ENCODE measurements around the gene BCL2L15.

DNA sequence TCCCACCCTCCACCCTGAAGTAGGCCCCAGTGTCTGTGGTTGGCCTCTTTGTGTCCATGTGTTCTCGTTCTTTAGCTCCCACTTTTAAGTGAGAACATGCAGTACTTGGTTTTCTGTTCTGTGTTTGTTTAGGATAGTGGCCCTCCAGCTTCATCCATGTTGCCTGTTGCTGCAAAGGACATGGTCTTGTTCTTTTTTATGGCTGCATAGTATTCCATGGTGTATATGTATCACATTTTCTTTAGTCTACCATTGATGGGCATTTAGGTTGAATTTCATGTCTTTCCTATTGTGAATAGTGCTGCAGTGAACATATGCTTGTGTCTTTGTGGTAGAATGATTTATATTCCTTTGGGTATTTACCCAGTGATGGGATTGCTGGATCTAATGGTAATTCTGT is 47.8 kb upstream of the BCL2L15 start:
- TF ChIP-seq, protein P1, sequence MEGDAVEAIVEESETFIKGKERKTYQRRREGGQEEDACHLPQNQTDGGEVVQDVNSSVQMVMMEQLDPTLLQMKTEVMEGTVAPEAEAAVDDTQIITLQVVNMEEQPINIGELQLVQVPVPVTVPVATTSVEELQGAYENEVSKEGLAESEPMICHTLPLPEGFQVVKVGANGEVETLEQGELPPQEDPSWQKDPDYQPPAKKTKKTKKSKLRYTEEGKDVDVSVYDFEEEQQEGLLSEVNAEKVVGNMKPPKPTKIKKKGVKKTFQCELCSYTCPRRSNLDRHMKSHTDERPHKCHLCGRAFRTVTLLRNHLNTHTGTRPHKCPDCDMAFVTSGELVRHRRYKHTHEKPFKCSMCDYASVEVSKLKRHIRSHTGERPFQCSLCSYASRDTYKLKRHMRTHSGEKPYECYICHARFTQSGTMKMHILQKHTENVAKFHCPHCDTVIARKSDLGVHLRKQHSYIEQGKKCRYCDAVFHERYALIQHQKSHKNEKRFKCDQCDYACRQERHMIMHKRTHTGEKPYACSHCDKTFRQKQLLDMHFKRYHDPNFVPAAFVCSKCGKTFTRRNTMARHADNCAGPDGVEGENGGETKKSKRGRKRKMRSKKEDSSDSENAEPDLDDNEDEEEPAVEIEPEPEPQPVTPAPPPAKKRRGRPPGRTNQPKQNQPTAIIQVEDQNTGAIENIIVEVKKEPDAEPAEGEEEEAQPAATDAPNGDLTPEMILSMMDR (IDR thresholded peaks at IDR 0.05) = no peak
- TF ChIP-seq, protein P2, sequence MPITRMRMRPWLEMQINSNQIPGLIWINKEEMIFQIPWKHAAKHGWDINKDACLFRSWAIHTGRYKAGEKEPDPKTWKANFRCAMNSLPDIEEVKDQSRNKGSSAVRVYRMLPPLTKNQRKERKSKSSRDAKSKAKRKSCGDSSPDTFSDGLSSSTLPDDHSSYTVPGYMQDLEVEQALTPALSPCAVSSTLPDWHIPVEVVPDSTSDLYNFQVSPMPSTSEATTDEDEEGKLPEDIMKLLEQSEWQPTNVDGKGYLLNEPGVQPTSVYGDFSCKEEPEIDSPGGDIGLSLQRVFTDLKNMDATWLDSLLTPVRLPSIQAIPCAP (CRISPR knock-in tag; IDR thresholded peaks at IDR 0.05) = no peak

Data from WTC11 (cell line).